Stomach (tissue), 9 donors: ENCODE data around the gene OR2D2. TPM values are rescaled to one million over a fixed set of nuclear protein-coding genes. Genes with fewer than 3 reads are reported as not detected.

Experiments
- DNase-seq, 2 donors: peaks; one replicate each; pipeline versions ENCODE4 v3.0.0 to v3.0.0-alpha.2; 2013 to 2019
- H3K27ac ChIP-seq, 5 donors: fragments of 200-600 bp in 4 of 5; sonication (generic) in 4 of 5; one replicate each; pipeline ENCODE4 v1.5.1; 2013 to 2019; ENCODE audit warnings: mild to moderate bottlenecking in 1 of 5, moderate library complexity in 1 of 5
- H3K27me3 ChIP-seq, 3 donors: fragments of 200-600 bp; sonication (generic); one replicate each; pipeline ENCODE4 v1.5.1; 2017 to 2019; ENCODE audit warnings: mixed run types in 1 of 3
- H3K36me3 ChIP-seq, 4 donors: fragments of 200-600 bp; sonication (generic); 1 replicate in 3 of 4; 2 replicates in 1 of 4; pipeline ENCODE4 v1.5.1; 2016 to 2019
- H3K4me1 ChIP-seq, 4 donors: fragments of 200-600 bp; sonication (generic); one replicate each; pipeline ENCODE4 v1.5.1; 2016 to 2019
- H3K4me3 ChIP-seq, 4 donors: fragments of 200-600 bp; sonication (generic) in 3 of 4; one replicate each; pipeline ENCODE4 v1.5.1; 2016 to 2019; ENCODE audit warnings: mild to moderate bottlenecking in 1 of 4
- H3K9me3 ChIP-seq, 4 donors: fragments of 200-600 bp; sonication (generic); one replicate each; pipeline ENCODE4 v1.5.1; 2016 to 2019
- CTCF ChIP-seq, 7 experiments: fragments of 450-650 bp in 4 of 7; fragments of 200-600 bp in 3 of 7; sonication (generic) in 3 of 7; IDR thresholded peaks; one replicate each; pipeline ENCODE4 v1.5.1; 2016 to 2019; ENCODE audit warnings: antibody characterized with exemption in 7 of 7, control low read depth in 2 of 7, mild to moderate bottlenecking in 1 of 7
- EP300 ChIP-seq: sonication (generic); formaldehyde crosslinking; IDR thresholded peaks from one replicate; pipeline ENCODE4 v1.6.1; 2017; ENCODE audit warnings: antibody characterized with exemption
- POLR2A ChIP-seq, 4 donors: fragments of 450-650 bp; IDR thresholded peaks; one replicate each; pipeline ENCODE4 v1.6.1; 2016; ENCODE audit warnings: antibody characterized with exemption in 4 of 4, control low read depth in 2 of 4, mild to moderate bottlenecking in 1 of 4, moderate library complexity in 1 of 4
- POLR2AphosphoS5 ChIP-seq, 3 donors: sonication (generic); formaldehyde crosslinking; IDR thresholded peaks; one replicate each; pipeline ENCODE4 v1.6.1; 2016; ENCODE audit warnings: antibody characterized with exemption in 3 of 3
- WGBS, 5 donors: extraction: QIAGEN DNeasy Blood & Tissue Kit in 3 of 5; methylation state at CpG; one replicate each; pipeline versions ENCODE4 v1.1.5 to v1.1.7; 2013 to 2018; 5-methylcytosine and 5-hydroxymethylcytosine counted together
- intact Hi-C: fragments of 100-400 bp; cut with DNase I; formaldehyde crosslinking; loops from one replicate; pipeline ENCODE4 v1.15.1; 2023; ENCODE audit warnings: low total_unique reads
- polyA plus RNA-seq, 3 donors: library from polyadenylated mRNA; stranded (reverse); fragments of 200-250 nt; gene quantifications; one replicate each; pipeline ENCODE4 v1.2.3, GENCODE V29; 2013
- total RNA-seq, 5 donors: library from RNA; depleted of rRNA; stranded (reverse); fragments of >200 nt; gene quantifications; one replicate each; pipeline versions ENCODE4 v1.1.0 to v1.2.3, GENCODE V29; 2014 to 2016
- donor health status: healthy with polysubstance abuse.
- donor health status: Bipolar disorder and iron deficiency.
- donor health status: healthy.

Gene OR2D2
- total and polyA plus RNA-seq, 8 donors = not detected

- H3K9me3 ChIP-seq = peaks cover 0 to 11% (median 5%) of the 10 kb centered on the region in 4 donors
- no peak for DNase-seq
- H3K27me3 ChIP-seq = no peaks in the 10 kb centered on the region
- no peak for TF ChIP-seq POLR2A (IDR thresholded peaks at IDR 0.05)
- TF ChIP-seq EP300 = no peak
- TF ChIP-seq POLR2AphosphoS5 (IDR thresholded peaks at IDR 0.05) = no peak
- no peak for TF ChIP-seq CTCF (IDR thresholded peaks at IDR 0.05)
- intact Hi-C loops = no loop called here
- WGBS, 5 donors = 88 to 100% (median 95%) methylated on average over 1 of the region's 1 CpG
- no peak within 1 kb of the TSS for H3K27ac ChIP-seq
- H3K36me3 ChIP-seq = no peaks in the 10 kb centered on the region
- no peaks in the 10 kb centered on the region for H3K4me1 ChIP-seq
- no peak within 1 kb of the TSS for H3K4me3 ChIP-seq
Measured at GRCh38 chr11:6876325-6876724, 16.0 kb downstream of the OR2D2 start, which contains the start of gene OR10A4. Gene OR10A4 (plus strand): TSS chr11:6876625. CDS start chr11:6876648, 23 bp downstream.

- H3K36me3 ChIP-seq = no peaks in the 10 kb centered on the region
- intact Hi-C loops = no loop called here
- TF ChIP-seq CTCF (IDR thresholded peaks at IDR 0.05) (no peak), POLR2A (IDR thresholded peaks at IDR 0.05) (no peak)
Measured at GRCh38 chr11:6875761-6876160, 16.5 kb downstream of the OR2D2 start.

GRCh38 chr11:6871278-6871677, 21.0 kb downstream of the OR2D2 start:
- Histone ChIP-seq H3K27ac (no peak overlapping the region), H3K27me3 (no peaks in the 10 kb centered on the region), H3K4me1 (no peaks in the 10 kb centered on the region), H3K36me3 (no peaks in the 10 kb centered on the region), H3K9me3 (no peaks in the 10 kb centered on the region), H3K4me3 (no peak overlapping the region)
- TF ChIP-seq POLR2A (IDR thresholded peaks at IDR 0.05) = no peak
- no peak for TF ChIP-seq EP300
- TF ChIP-seq CTCF (IDR thresholded peaks at IDR 0.05) = no peak
- TF ChIP-seq POLR2AphosphoS5 (IDR thresholded peaks at IDR 0.05) = no peak
- WGBS, 5 donors = 68 to 97% (median 91%) methylated on average over 1 of the region's 1 CpG
- intact Hi-C loops = no loop called here
- DNase-seq = no peak

More at GRCh38 chr11:6875761-6876160, 16.5 kb downstream of the OR2D2 start:
- H3K9me3 ChIP-seq = peaks cover 0 to 11% (median 5%) of the 10 kb centered on the region in 4 donors
- no peak for DNase-seq
- no peak overlapping the region for H3K27ac ChIP-seq
- no peaks in the 10 kb centered on the region for H3K27me3 ChIP-seq
- no peaks in the 10 kb centered on the region for H3K4me1 ChIP-seq
- 76 to 93% (median 81%) methylated on average over 2 of the region's 2 CpGs for WGBS, 5 donors
- no peak overlapping the region for H3K4me3 ChIP-seq

- DNase-seq = no peak
- H3K4me1 ChIP-seq = no peaks in the 10 kb centered on the region
- 67 to 86% (median 82%) methylated on average over 1 of the region's 1 CpG for WGBS, 5 donors
- no peaks in the 10 kb centered on the region for H3K27me3 ChIP-seq
- TF ChIP-seq EP300 = no peak
- no peak for TF ChIP-seq POLR2AphosphoS5 (IDR thresholded peaks at IDR 0.05)
- TF ChIP-seq POLR2A (IDR thresholded peaks at IDR 0.05) = no peak
- TF ChIP-seq CTCF (IDR thresholded peaks at IDR 0.05) = no peak
- H3K36me3 ChIP-seq = no peaks in the 10 kb centered on the region
- no peaks in the 10 kb centered on the region for H3K9me3 ChIP-seq
- intact Hi-C loops = no loop called here
- H3K27ac ChIP-seq = no peak overlapping the region
- H3K4me3 ChIP-seq = no peak overlapping the region
Measured at GRCh38 chr11:6864438-6864837, 27.9 kb downstream of the OR2D2 start.
